Left ventricle myocardium inferior (tissue), 1 donor: ENCODE results near the gene GDAP1L1. TPM values are rescaled to one million over a fixed set of nuclear protein-coding genes. Genes with fewer than 3 reads are reported as not detected.
"Not testable (repeated sequence)": the region's sequence is repeated elsewhere in the genome, so short reads cannot be mapped to it uniquely, and the experiment has no call there.

Experiments
- DNase-seq: peaks from one replicate; pipeline ENCODE4 v3.0.0-alpha.2; 2020
- H3K27ac ChIP-seq: fragments of 200-600 bp; replicated peaks from 2 replicates; pipeline ENCODE4 v1.8.0; 2021
- H3K27me3 ChIP-seq: fragments of 200-600 bp; 2 replicates; pipeline ENCODE4 v1.8.0; 2021; ENCODE audit warnings: low read depth
- H3K36me3 ChIP-seq: fragments of 200-600 bp; 2 replicates; pipeline ENCODE4 v1.8.0; 2021
- H3K4me1 ChIP-seq: fragments of 200-600 bp; 2 replicates; pipeline ENCODE4 v1.8.0; 2021
- H3K4me3 ChIP-seq: fragments of 200-600 bp; 2 replicates; pipeline ENCODE4 v1.8.0; 2021; ENCODE audit warnings: mild to moderate bottlenecking, moderate library complexity
- H3K9me3 ChIP-seq: fragments of 200-600 bp; replicated peaks from 2 replicates; pipeline ENCODE4 v1.8.0; 2021
- intact Hi-C: fragments of 100-400 bp; cut with micrococcal nuclease; formaldehyde crosslinking; loops from one replicate; pipeline ENCODE4 v1.11.0; 2022
- total RNA-seq: library from RNA; stranded (reverse); fragmentation: NEBNext Ultra II Directional; extraction: Animal tissue kit (Norgen Biotek cat#: 25700); gene quantifications from one replicate; pipeline ENCODE4 v1.2.1, GENCODE V29; 2021
- TF ChIP-seq, protein P1 (sequence below): fragments of 200-600 bp; IDR thresholded peaks from 2 replicates; pipeline ENCODE4 v1.8.0; 2021; ENCODE audit warnings: antibody characterized with exemption, mild to moderate bottlenecking, borderline replicate concordance
- donor health status: DM: no; HTN: yes; CAD: no; lungs with severe emphysema.

Gene GDAP1L1
- total RNA-seq, 1 donor from 2014 or later = 0.55 TPM

DNA sequence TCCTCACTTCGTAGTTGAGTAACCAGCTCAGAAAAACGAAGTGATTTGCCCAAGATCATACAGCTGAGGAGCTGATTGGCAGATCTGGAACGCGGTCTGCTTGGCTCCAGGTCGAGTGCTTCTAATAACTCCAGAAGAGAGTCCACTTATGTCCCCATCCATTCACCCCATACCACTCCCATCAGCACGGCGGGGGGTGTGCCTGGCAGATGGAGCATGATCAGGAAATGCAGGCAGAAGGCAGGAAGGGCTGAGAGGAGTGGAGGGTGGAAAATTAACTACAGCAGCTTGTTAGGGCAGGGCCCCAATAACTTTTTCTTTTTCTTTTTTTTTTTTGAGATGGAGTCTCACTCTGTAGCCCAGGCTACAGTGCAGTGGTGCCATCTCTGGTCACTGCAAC, 48.9 kb downstream of the GDAP1L1 start:
- TF ChIP-seq, protein P1, sequence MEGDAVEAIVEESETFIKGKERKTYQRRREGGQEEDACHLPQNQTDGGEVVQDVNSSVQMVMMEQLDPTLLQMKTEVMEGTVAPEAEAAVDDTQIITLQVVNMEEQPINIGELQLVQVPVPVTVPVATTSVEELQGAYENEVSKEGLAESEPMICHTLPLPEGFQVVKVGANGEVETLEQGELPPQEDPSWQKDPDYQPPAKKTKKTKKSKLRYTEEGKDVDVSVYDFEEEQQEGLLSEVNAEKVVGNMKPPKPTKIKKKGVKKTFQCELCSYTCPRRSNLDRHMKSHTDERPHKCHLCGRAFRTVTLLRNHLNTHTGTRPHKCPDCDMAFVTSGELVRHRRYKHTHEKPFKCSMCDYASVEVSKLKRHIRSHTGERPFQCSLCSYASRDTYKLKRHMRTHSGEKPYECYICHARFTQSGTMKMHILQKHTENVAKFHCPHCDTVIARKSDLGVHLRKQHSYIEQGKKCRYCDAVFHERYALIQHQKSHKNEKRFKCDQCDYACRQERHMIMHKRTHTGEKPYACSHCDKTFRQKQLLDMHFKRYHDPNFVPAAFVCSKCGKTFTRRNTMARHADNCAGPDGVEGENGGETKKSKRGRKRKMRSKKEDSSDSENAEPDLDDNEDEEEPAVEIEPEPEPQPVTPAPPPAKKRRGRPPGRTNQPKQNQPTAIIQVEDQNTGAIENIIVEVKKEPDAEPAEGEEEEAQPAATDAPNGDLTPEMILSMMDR = no peak
- Histone ChIP-seq H3K36me3 (no peaks in the 10 kb centered on the region), H3K27me3 (no peaks in the 10 kb centered on the region), H3K4me1 (peaks cover 43% of the 10 kb centered on the region), H3K27ac (peak overlapping the region; percentile 32), H3K9me3 (no peaks in the 10 kb centered on the region), H3K4me3 (no peak overlapping the region)
- intact Hi-C loops = no loop called here
- peak; percentile 37 for DNase-seq

DNA sequence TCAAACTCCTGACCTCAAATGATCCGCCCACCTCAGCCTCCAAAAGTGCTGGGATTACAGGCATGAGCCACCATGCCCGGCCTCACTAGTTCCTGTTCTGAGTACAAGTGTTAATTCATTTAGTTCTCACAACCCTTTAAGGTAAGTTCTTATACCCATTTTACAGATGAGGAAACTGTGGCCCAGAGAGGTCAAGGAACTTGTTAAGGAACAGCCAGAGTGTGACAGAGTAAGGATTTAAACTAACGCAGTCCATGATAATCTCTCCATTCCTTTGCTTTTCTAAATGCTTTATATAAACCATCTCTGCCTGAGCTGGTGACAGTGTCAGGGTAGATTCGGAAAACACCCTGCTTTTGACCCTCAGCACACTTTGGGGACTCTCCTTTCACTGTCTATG, 50.6 kb downstream of the GDAP1L1 start:
- H3K36me3 ChIP-seq = no peaks in the 10 kb centered on the region
- H3K9me3 ChIP-seq = no peaks in the 10 kb centered on the region
- H3K4me1 ChIP-seq = peaks cover 60% of the 10 kb centered on the region
- no peak overlapping the region for H3K4me3 ChIP-seq
- H3K27ac ChIP-seq = no peak overlapping the region
- DNase-seq = no peak
- intact Hi-C loops = no loop called here
- TF ChIP-seq, protein P1 = no peak
- no peaks in the 10 kb centered on the region for H3K27me3 ChIP-seq

DNA sequence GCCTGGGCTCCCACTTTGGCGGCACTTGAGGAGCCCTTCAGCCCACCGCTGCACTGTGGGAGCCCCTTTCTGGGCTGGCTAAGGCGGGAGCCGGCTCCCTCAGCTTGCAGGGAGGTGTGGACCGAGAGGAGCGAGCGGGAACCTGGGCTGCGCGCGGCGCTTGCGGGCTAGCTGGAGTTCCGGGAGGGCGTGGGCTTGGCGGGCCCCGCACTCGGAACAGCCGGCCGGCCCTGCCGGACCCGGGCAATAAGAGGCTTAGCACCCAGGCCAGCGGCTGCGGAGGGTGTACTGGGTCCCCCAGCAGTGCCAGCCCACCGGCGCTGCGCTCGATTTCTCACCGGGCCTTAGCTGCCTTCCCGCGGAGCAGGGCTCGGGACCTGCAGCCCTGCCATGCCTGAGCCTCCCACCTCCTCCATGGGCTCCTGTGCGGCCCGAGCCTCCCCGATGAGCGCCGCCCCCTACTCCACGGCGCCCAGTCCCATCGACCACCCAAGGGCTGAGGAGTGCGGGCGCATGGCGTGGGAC, 52.0 kb downstream of the GDAP1L1 start:
- H3K4me1 ChIP-seq = peaks cover 74% of the 10 kb centered on the region

DNA sequence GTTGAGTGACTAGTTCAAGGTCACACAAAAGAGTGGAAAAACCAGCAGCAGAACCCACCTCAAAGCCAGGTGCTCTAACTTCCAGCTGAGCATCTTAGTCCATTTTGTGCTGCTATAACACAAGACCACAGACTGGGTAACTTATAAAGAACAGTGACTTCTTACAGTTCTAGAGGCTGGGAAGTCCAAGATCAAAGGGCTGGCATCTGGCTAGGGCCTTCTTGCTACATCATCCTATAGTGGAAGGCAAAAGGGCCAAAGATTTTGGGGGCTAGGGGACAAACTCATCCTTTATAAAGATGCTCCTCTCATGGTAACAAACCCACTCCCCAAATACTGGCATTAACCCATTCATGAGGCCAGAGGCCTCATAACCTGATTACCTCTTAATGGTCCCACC, 54.2 kb downstream of the GDAP1L1 start:
- no peaks in the 10 kb centered on the region for H3K9me3 ChIP-seq
- peaks cover 79% of the 10 kb centered on the region for H3K4me1 ChIP-seq
- H3K27ac ChIP-seq = peak overlapping the region; percentile 91
- no peak for DNase-seq
- H3K36me3 ChIP-seq = peaks cover 12% of the 10 kb centered on the region
- intact Hi-C loops = no loop called here
- H3K27me3 ChIP-seq = no peaks in the 10 kb centered on the region
- TF ChIP-seq, protein P1 = no peak
- H3K4me3 ChIP-seq = no peak overlapping the region

More for the DNA sequence above, 52.0 kb downstream of the GDAP1L1 start:
- H3K9me3 ChIP-seq, intact Hi-C loops, DNase-seq, H3K27ac ChIP-seq, H3K36me3 ChIP-seq, H3K4me3 ChIP-seq, H3K27me3 ChIP-seq: not testable (repeated sequence)

DNA sequence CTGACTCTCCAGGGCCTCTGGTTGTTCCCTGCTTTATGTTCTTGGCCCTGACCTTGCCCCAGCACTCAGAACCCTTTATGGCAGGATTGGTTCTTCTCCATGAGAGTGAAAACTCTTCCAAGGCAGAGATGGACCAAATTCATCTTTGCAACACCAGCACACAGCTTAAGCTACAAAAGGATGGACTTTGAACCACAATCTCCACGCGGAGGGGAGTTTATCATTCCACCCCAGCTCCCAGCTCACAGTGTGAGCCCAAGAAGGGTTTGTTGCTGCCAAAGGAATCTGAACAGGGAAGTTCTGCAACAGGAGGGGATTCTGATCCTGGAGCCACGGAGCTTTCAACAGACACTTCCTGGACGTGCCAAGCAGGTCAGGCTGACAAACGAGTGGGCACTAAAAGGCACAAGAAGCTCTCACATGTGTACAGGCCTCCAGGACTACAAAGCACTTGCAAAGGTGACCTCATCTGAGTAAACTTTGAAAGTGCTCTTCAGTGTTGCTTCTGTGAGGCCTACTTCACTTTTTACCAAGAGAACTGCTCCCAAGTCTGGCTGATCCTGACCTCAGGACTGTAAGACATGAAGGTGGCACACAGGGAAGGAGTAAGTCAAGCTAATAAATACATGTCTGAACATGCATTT, 55.0 kb downstream of the GDAP1L1 start:
- TF ChIP-seq, protein P1 = no peak
- intact Hi-C loops = no loop called here
- DNase-seq = peak; percentile 38
- Histone ChIP-seq H3K27me3 (no peaks in the 10 kb centered on the region), H3K36me3 (peaks cover 18% of the 10 kb centered on the region), H3K27ac (peak overlapping the region; percentile 91), H3K4me1 (peaks cover 79% of the 10 kb centered on the region), H3K9me3 (no peaks in the 10 kb centered on the region), H3K4me3 (no peak overlapping the region)

DNA sequence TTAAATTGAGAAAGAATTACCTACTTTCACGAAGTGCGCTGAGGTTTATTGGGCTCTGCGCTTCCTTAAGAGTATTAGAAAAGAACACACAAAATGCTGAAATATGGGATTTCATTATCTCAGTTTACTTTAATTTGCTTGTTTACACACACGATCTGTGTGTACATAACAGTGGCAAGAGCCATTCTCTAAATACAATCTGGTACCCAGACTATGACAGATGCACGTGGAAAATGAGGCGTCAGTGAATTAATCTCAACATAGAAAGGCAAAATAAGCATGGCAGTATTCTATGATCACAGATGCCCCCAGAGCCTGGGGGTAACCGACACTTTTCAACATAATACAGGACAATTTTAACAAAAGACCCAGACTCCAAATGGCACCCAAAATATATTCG, 55.6 kb downstream of the GDAP1L1 start:
- no peak for DNase-seq
- peaks cover 80% of the 10 kb centered on the region for H3K4me1 ChIP-seq
- TF ChIP-seq, protein P1 = no peak
- H3K9me3 ChIP-seq = no peaks in the 10 kb centered on the region
- no peaks in the 10 kb centered on the region for H3K27me3 ChIP-seq
- peaks cover 18% of the 10 kb centered on the region for H3K36me3 ChIP-seq
- no peak overlapping the region for H3K4me3 ChIP-seq
- H3K27ac ChIP-seq = peak overlapping the region; percentile 91
- intact Hi-C loops = no loop called here
